ENCODE data around the gene HECTD1.
A peak's percentile ranks its signal among the peaks of the same experiment; 100 is the strongest.
"Not testable (repeated sequence)": the region's sequence is repeated elsewhere in the genome, so short reads cannot be mapped to it uniquely, and the experiment has no call there.

The HECTD1 gene

DNA sequence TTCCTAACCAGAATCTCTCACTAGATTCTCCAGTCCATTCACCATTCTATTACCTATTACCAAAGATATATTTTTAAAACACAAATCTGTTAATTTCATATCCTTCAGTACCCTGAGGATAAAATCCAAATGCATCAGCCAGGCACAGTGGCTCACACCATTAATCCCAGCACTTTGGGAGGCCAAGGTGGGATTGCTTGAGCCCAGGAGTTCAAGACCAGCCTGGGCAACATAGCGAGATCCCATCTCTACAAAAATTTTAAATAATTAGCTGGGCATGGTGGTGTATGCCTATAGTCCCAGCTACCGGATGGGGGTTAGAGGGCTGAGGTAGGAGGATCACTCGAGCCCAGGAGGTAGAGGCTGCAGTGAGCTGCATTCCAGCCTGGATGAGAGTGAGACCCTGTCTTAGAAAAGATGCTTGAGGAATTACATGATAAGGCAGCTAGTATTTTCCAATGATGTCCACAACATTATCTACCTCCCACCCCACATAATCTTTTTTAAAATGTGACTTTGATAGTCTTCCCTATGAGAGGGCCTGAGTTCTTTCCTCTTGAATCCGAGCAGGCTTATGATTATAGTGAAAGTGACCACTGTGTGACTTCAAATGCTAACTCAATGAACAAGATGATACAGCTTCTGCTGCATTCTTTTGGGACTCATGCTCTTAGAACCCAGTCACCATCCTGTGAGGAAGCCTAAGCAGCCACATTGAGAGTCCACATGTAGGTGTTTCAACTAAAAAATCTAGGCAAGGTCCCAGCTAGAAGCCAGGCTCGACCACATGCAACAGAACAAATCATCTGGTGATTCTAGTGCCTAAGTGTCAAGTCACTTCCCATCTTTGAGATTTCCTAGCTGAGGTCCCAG is 18.0 kb downstream of the HECTD1 start:
- Histone ChIP-seq H3K36me3 (ENCODE audit: control insufficient read depth in 2 of 2, insufficient read depth in 1 of 2, low read length in 2 of 2) (peaks cover 25 to 37% of the 10 kb centered on the region in 2 experiments), H3K9me3 (ENCODE audit: control insufficient read depth, insufficient read depth, low read depth, low read length) (no peaks in the 10 kb centered on the region)
- POLR2A ChIA-PET, result interaction anchor here (0.6 kb wide), 1 partner anchor 40 kb away, joined by 3 read pairs; no protein-coding TSS in a partner anchor

DNA sequence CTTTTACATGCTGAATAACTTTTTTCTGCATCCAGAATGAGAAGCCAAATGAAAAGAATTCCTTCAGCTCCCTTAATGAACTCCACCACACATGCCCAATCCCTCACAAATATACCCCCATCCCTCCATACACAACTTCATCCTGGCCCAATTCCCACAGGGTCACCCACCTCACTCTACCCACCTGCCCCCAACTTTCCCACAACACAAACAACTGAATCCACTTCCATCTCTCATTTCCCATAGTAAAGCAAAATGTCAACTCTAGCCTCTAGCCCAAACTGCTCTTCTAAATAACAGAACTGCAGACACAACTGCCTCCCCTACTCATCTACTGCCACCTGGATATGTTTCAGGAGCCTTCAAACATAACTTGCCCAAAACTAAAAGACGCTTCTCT is 18.8 kb downstream of the HECTD1 start:
- Histone ChIP-seq H3K4me3 (ENCODE audit: low read depth, low read length) (no peak overlapping the region), H3K4me1 (ENCODE audit: control insufficient read depth, insufficient read depth, low read length) (no peaks in the 10 kb centered on the region), H3K27ac (ENCODE audit: extremely low read depth, low read depth, low read length) (no peak overlapping the region), H3K36me3 (ENCODE audit: control insufficient read depth in 2 of 2, insufficient read depth in 1 of 2, low read length in 2 of 2) (peaks cover 23 to 37% of the 10 kb centered on the region in 2 experiments), H3K9me3 (ENCODE audit: control insufficient read depth, insufficient read depth, low read depth, low read length) (no peaks in the 10 kb centered on the region)
- ChIA-PET CTCF (interaction anchor here (1.4 kb wide), 1 partner anchor 19 kb away, joined by 4 read pairs; the partner anchor contains the start of gene HECTD1), POLR2A (no interaction called here)
- TF ChIP-seq, protein P1, sequence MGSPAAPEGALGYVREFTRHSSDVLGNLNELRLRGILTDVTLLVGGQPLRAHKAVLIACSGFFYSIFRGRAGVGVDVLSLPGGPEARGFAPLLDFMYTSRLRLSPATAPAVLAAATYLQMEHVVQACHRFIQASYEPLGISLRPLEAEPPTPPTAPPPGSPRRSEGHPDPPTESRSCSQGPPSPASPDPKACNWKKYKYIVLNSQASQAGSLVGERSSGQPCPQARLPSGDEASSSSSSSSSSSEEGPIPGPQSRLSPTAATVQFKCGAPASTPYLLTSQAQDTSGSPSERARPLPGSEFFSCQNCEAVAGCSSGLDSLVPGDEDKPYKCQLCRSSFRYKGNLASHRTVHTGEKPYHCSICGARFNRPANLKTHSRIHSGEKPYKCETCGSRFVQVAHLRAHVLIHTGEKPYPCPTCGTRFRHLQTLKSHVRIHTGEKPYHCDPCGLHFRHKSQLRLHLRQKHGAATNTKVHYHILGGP (tag by site-specific recombination; IDR thresholded peaks at IDR 0.05), result no peak
- no peak for TF ChIP-seq ZNF292 (tag by site-specific recombination; IDR thresholded peaks at IDR 0.05; ENCODE audit: borderline replicate concordance, low read depth)
- no peak for TF ChIP-seq ZNF521 (tag by site-specific recombination; IDR thresholded peaks at IDR 0.05)
- no peak for TF ChIP-seq ZNF707 (tag by site-specific recombination; IDR thresholded peaks at IDR 0.05)
- no peak for TF ChIP-seq ZNF514 (tag by site-specific recombination; IDR thresholded peaks at IDR 0.05)

More for the DNA sequence above, 18.0 kb downstream of the HECTD1 start:
- CTCF ChIA-PET, result interaction anchor here (0.6 kb wide), 1 partner anchor 15 kb away, joined by 4 read pairs; no protein-coding TSS in a partner anchor
- Histone ChIP-seq H3K4me1 (ENCODE audit: control insufficient read depth, insufficient read depth, low read length) (no peaks in the 10 kb centered on the region), H3K4me3 (ENCODE audit: low read depth, low read length) (no peak overlapping the region), H3K27ac (ENCODE audit: extremely low read depth, low read depth, low read length) (no peak overlapping the region)
- TF ChIP-seq ZNF121 (tag by site-specific recombination; IDR thresholded peaks at IDR 0.05) (0 out of 2 replicates have a peak, but pooled peaks have one; percentile 33), ZNF239 (tag by site-specific recombination; IDR thresholded peaks at IDR 0.05) (no peak), ZNF146 (tag by site-specific recombination; IDR thresholded peaks at IDR 0.05) (no peak), ZNF311 (tag by site-specific recombination; IDR thresholded peaks at IDR 0.05; ENCODE audit: borderline replicate concordance) (no peak), ZNF792 (tag by site-specific recombination; IDR thresholded peaks at IDR 0.05) (no peak)

DNA sequence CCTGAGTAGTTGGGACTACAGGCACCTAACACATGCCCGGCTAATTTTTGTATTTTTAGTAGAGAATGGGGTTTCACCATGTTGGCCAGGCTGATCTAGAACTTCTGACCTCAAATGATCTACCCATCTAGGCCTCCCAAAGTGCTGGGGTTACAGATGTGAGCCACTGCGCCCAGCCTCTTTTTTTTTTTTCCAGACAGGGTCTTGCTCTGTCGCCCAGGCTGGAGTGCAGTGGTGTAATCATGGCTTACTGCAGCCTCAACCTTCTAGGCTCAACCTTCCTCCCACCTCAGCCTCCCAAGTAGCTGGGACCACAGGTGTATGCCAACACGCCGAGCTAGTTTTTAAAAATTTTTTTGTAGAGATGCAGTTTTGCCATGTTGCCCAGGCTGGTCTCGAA is 25.6 kb downstream of the HECTD1 start:
- H3K4me3 ChIP-seq (ENCODE audit: low read depth, low read length); H3K27ac ChIP-seq (ENCODE audit: extremely low read depth, low read depth, low read length); H3K4me1 ChIP-seq (ENCODE audit: control insufficient read depth, insufficient read depth, low read length); H3K9me3 ChIP-seq (ENCODE audit: control insufficient read depth, insufficient read depth, low read depth, low read length); CTCF ChIA-PET: not testable (repeated sequence)
- H3K36me3 ChIP-seq (ENCODE audit: control insufficient read depth in 2 of 2, insufficient read depth in 1 of 2, low read length in 2 of 2), result peaks cover 24 to 31% of the 10 kb centered on the region in 2 experiments
- POLR2A ChIA-PET, result interaction anchor here (1.6 kb wide), 1 partner anchor 25 kb away, joined by 5 read pairs; the partner anchor contains the start of gene HECTD1

DNA sequence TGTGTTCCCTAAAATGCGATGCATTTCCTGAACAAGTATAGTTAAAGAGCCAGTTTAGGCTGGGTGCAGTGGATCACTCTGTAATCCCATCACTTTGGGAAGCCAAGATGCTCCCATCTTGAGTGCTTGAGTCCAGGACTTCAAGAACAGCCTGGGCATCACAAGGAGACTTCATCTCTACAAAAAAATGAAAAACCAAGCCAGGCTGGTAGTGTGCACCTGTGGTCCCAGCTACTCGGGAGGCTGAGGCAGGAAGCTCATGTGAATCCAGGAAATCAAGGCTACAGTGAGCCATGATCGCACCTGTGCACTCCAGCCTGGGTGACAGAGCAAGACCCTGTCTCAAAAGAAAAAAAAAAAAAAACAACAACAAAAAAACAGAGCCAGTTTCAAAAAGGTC is 26.3 kb downstream of the HECTD1 start:
- Histone ChIP-seq H3K36me3 (ENCODE audit: control insufficient read depth in 2 of 2, insufficient read depth in 1 of 2, low read length in 2 of 2) (peaks cover 31 to 36% of the 10 kb centered on the region in 2 experiments), H3K4me1 (ENCODE audit: control insufficient read depth, insufficient read depth, low read length) (no peaks in the 10 kb centered on the region), H3K27ac (ENCODE audit: extremely low read depth, low read depth, low read length) (no peak overlapping the region), H3K9me3 (ENCODE audit: control insufficient read depth, insufficient read depth, low read depth, low read length) (no peaks in the 10 kb centered on the region), H3K4me3 (ENCODE audit: low read depth, low read length) (no peak overlapping the region)
- ChIA-PET CTCF (no interaction called here), POLR2A (interaction anchor here (1.6 kb wide), 1 partner anchor 26 kb away, joined by 5 read pairs; the partner anchor contains the start of gene HECTD1)
- no peak for TF ChIP-seq ZNF366 (tag by site-specific recombination; conservative IDR thresholded peaks at IDR 0.05)
- TF ChIP-seq ZNF561 (tag by site-specific recombination; IDR thresholded peaks at IDR 0.05; ENCODE audit: borderline replicate concordance), result no peak
- no peak for TF ChIP-seq ZNF670 (tag by site-specific recombination; IDR thresholded peaks at IDR 0.05; ENCODE audit: low read depth)
- no peak for TF ChIP-seq ZNF350 (tag by site-specific recombination; IDR thresholded peaks at IDR 0.05)
- no peak for TF ChIP-seq WT1 (tag by site-specific recombination; IDR thresholded peaks at IDR 0.05)
